NB4 (cell line): Measurements from ENCODE around the gene ADORA2B.

Experiments
- MYC ChIP-seq: IDR thresholded peaks from 2 replicates; pipeline ENCODE4 v1.6.1; 2011; ENCODE audit warnings: low read depth, low read length
- POLR2A ChIP-seq: IDR thresholded peaks from 2 replicates; pipeline ENCODE4 v1.6.1; 2011; ENCODE audit warnings: mild to moderate bottlenecking; ENCODE audit not compliant: insufficient read length; ENCODE audit errors: extremely low read depth
- TF ChIP-seq, protein P1 (sequence below): IDR thresholded peaks from one replicate; pipeline ENCODE4 v1.5.1; 2012; ENCODE audit warnings: low read depth, low read length
- TF ChIP-seq, protein P2 (sequence below): IDR thresholded peaks from 2 replicates; pipeline ENCODE4 v1.6.1; 2011; ENCODE audit warnings: low read depth, low read length

DNA sequence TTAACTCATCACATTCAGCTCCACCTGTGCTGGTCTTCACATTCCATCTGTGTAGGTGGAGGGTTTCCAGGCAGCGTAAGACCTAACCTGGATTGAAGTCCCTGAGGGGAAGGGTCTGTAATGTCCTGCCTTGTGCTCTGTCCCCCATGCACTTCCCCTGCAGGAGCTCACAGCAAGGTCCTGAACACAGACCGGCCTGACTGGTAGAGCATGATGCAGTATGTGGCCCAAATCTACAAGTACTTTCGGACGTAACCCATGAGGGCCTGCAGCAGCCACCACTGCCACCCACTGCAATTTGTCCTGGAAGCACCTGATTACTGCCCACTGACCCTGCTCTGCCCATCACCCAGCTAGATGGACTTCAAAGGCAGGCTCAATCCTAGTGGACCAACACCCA, 36.6 kb upstream of the ADORA2B start:
- TF ChIP-seq, protein P1, sequence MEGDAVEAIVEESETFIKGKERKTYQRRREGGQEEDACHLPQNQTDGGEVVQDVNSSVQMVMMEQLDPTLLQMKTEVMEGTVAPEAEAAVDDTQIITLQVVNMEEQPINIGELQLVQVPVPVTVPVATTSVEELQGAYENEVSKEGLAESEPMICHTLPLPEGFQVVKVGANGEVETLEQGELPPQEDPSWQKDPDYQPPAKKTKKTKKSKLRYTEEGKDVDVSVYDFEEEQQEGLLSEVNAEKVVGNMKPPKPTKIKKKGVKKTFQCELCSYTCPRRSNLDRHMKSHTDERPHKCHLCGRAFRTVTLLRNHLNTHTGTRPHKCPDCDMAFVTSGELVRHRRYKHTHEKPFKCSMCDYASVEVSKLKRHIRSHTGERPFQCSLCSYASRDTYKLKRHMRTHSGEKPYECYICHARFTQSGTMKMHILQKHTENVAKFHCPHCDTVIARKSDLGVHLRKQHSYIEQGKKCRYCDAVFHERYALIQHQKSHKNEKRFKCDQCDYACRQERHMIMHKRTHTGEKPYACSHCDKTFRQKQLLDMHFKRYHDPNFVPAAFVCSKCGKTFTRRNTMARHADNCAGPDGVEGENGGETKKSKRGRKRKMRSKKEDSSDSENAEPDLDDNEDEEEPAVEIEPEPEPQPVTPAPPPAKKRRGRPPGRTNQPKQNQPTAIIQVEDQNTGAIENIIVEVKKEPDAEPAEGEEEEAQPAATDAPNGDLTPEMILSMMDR = no peak
- TF ChIP-seq POLR2A (no peak), MYC (no peak)
- TF ChIP-seq, protein P2, sequence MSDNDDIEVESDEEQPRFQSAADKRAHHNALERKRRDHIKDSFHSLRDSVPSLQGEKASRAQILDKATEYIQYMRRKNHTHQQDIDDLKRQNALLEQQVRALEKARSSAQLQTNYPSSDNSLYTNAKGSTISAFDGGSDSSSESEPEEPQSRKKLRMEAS = no peak
